GM19351 (cell line): Measurements from ENCODE around the gene DNMT3B.

Experiments used
- ATAC-seq: cut with Tn5 transposase; IDR thresholded peaks from one replicate; pipeline ENCODE4 v1.9.1; 2021; ENCODE audit warnings: mild to moderate bottlenecking, moderate library complexity; ENCODE audit not compliant: unreplicated experiment

Gene DNMT3B

GRCh38 chr20:32849577-32849976 lies 87.4 kb downstream of the DNMT3B start:
- no peak for ATAC-seq

DNA sequence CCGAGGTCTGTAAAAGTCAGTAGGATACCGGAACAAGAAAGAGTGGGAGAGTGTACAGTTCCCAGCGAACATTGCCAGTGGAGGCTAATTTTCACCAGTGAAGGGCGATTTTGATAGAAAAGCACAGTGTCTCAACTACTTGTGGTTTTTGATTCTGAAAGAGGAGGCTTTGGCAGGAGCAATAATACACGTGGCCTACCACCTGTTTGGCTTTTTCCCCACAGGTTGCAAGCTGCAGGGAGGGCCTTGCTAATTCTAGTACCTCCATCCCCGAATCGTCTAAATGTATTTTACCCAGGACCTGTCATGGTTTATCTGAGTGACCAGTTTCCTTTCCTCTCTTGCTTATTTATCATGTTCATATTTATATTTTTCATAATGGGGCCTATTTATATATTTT lies 93.2 kb downstream of the DNMT3B start:
- ATAC-seq, result no peak

DNA sequence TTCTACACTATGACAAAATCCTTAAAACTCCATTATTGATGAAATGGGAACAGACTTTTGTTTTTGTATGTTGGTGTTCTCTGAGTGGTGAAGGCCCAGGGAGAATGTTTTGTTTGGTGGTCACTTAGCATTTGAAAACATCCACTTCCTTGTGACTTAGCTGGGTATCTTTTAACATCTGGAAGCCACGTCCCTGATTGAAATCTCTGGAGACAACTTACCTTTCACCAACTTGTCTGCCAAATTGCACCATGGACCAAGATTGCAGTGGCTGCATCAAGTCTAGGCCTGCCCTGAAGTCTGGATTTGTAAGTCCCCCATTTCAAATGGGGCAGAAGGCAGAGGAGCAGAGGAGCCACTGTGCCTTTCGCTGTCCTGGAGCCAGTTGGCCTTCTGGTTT lies 96.0 kb downstream of the DNMT3B start:
- no peak for ATAC-seq
